A549 (cell line): ENCODE data around the gene CDYL. TPM values are rescaled to one million over a fixed set of nuclear protein-coding genes. Genes with fewer than 3 reads are reported as not detected.

Experiments
- ATAC-seq, 2 experiments: fragments of 200-7000 bp in 1 of 2; fragments of >200 bp in 1 of 2; cut with Nextera tagmentation in 1 of 2; cut with Tn5 transposase in 1 of 2; 3 replicates each; pipeline versions ENCODE4 v1.8.0 to v1.9.1; 2018 to 2020; ENCODE audit warnings: mild to moderate bottlenecking in 1 of 2, moderate library complexity in 1 of 2
- CTCF ChIA-PET: fragments of 300-600 bp; sonication (Branson Sonifier 250); formaldehyde crosslinking; extraction: SDS; loops from one replicate; lab custom pipeline; 2021; ENCODE audit warnings: antibody characterized with exemption, inconsistent platforms; lab: Yijun Ruan, JAX
- POLR2A ChIA-PET: fragments of 350-600 bp; formaldehyde crosslinking; extraction: SDS; loops from one replicate; lab custom pipeline; 2021; ENCODE audit warnings: antibody characterized with exemption, inconsistent platforms; lab: Yijun Ruan, JAX
- DNase-seq, 2 experiments: peaks; one replicate each; pipeline versions ENCODE4 v3.0.0 to v3.0.0-alpha.2; 2011 to 2016; ENCODE audit warnings: low read depth in 1 of 2, low spot score in 1 of 2
- FAIRE-seq: peaks from 2 replicates; lab custom pipeline; 2011; peaks lifted over from hg19 to GRCh38; lab: Jason Lieb, UNC
- H3K27ac ChIP-seq, 2 experiments: fragments of >200 bp; sonication (Bioruptor Twin); formaldehyde crosslinking; 3 replicates each; pipeline ENCODE4 v1.5.1; 2016 to 2017
- H3K4me1 ChIP-seq: fragments of >200 bp; sonication (Bioruptor Twin); formaldehyde crosslinking; 3 replicates; pipeline ENCODE4 v1.6.1; 2016
- H3K4me2 ChIP-seq: fragments of >200 bp; sonication (Bioruptor Twin); formaldehyde crosslinking; 3 replicates; pipeline ENCODE4 v1.6.1; 2016
- H3K4me3 ChIP-seq: fragments of >200 bp; sonication (Bioruptor Twin); formaldehyde crosslinking; 3 replicates; pipeline ENCODE4 v1.5.1; 2016
- H3K9me3 ChIP-seq: fragments of >200 bp; sonication (Bioruptor Twin); formaldehyde crosslinking; 3 replicates; pipeline ENCODE4 v1.6.1; 2016
- CHD2 ChIP-seq: fragments of 150-350 bp; IDR thresholded peaks from 2 replicates; pipeline ENCODE4 v1.6.1; 2014; ENCODE audit warnings: low read length; ENCODE audit not compliant: partially characterized antibody
- FOXS1 ChIP-seq: fragments of 250-450 bp; sonication (Bioruptor Pico); IDR thresholded peaks from 2 replicates; pipeline ENCODE4 v1.5.0; 2020; ENCODE audit warnings: mild to moderate bottlenecking, moderate library complexity
- GATA3 ChIP-seq: IDR thresholded peaks from 2 replicates; pipeline ENCODE4 v1.6.1; 2012; ENCODE audit warnings: borderline replicate concordance
- HDAC2 ChIP-seq: fragments of 200-600 bp; sonication (generic); IDR thresholded peaks from 2 replicates; pipeline ENCODE4 v1.6.1; 2016
- HEYL ChIP-seq: fragments of 250-450 bp; sonication (Bioruptor Pico); IDR thresholded peaks from 2 replicates; pipeline ENCODE4 v1.8.0; 2021; ENCODE audit warnings: mild to moderate bottlenecking, moderate library complexity
- HOXA7 ChIP-seq: fragments of 250-450 bp; sonication (Bioruptor Pico); IDR thresholded peaks from 2 replicates; pipeline ENCODE4 v1.5.0; 2020; ENCODE audit warnings: mild to moderate bottlenecking, moderate library complexity
- HOXB13 ChIP-seq: fragments of 250-450 bp; sonication (Bioruptor Pico); IDR thresholded peaks from 2 replicates; pipeline ENCODE4 v1.5.0; 2020; ENCODE audit warnings: low read depth, mild to moderate bottlenecking, moderate library complexity
- HOXB5 ChIP-seq: fragments of 250-450 bp; sonication (Bioruptor Pico); IDR thresholded peaks from 2 replicates; pipeline ENCODE4 v1.5.0; 2020; ENCODE audit warnings: mild to moderate bottlenecking, moderate library complexity
- JUN ChIP-seq, 2 experiments: fragments of >200 bp; sonication (Bioruptor Twin); formaldehyde crosslinking; IDR thresholded peaks; 2 replicates in 1 of 2; 3 replicates in 1 of 2; pipeline ENCODE4 v1.6.1; 2016 to 2017
- JUNB ChIP-seq: fragments of >200 bp; sonication (Bioruptor Twin); formaldehyde crosslinking; IDR thresholded peaks from 2 replicates; pipeline ENCODE4 v1.6.1; 2016
- KDM1A ChIP-seq: fragments of 200-600 bp; sonication (generic); IDR thresholded peaks from 2 replicates; pipeline ENCODE4 v1.6.1; 2016; ENCODE audit warnings: low read depth, mild to moderate bottlenecking
- MAZ ChIP-seq: fragments of 150-350 bp; IDR thresholded peaks from 2 replicates; pipeline ENCODE4 v1.6.1; 2014; ENCODE audit warnings: antibody characterized with exemption, low read depth, low read length, borderline replicate concordance
- NPAS2 ChIP-seq: fragments of 250-450 bp; sonication (Bioruptor Pico); IDR thresholded peaks from 2 replicates; pipeline ENCODE4 v1.8.0; 2022; ENCODE audit warnings: mild to moderate bottlenecking, moderate library complexity, borderline replicate concordance
- NR3C1 ChIP-seq: fragments of >200 bp; sonication (Bioruptor Twin); formaldehyde crosslinking; IDR thresholded peaks from 3 replicates; pipeline ENCODE4 v1.6.1; 2017
- PHF8 ChIP-seq: fragments of 200-600 bp; sonication (generic); IDR thresholded peaks from 2 replicates; pipeline ENCODE4 v1.6.1; 2016; ENCODE audit warnings: low read depth, mild to moderate bottlenecking, antibody characterized with exemption, moderate library complexity, borderline replicate concordance
- POLR2A ChIP-seq: IDR thresholded peaks from 2 replicates; pipeline ENCODE4 v1.6.1; 2012; ENCODE audit warnings: mild to moderate bottlenecking, low read length
- POLR2AphosphoS2 ChIP-seq: conservative IDR thresholded peaks from 2 replicates; pipeline ENCODE4 v1.6.1; 2012; ENCODE audit warnings: low read length, improper control_type of control experiment, inconsistent platforms
- RAD21 ChIP-seq, 2 experiments: fragments of >200 bp in 1 of 2; sonication (Bioruptor Twin) in 1 of 2; formaldehyde crosslinking in 1 of 2; IDR thresholded peaks in 1 of 2; conservative IDR thresholded peaks in 1 of 2; 2 replicates in 1 of 2; 3 replicates in 1 of 2; pipeline ENCODE4 v1.6.1; 2012 to 2018; ENCODE audit warnings: inconsistent platforms in 1 of 2
- RFX5 ChIP-seq: fragments of 450-650 bp; IDR thresholded peaks from 2 replicates; pipeline ENCODE4 v1.7.1; 2014; ENCODE audit warnings: antibody characterized with exemption, mild to moderate bottlenecking, moderate library complexity
- TFCP2L1 ChIP-seq: fragments of 250-450 bp; sonication (Bioruptor Pico); IDR thresholded peaks from 2 replicates; pipeline ENCODE4 v1.5.0; 2021; ENCODE audit warnings: mild to moderate bottlenecking
- TP53 ChIP-seq: fragments of 250-450 bp; sonication (Bioruptor Pico); IDR thresholded peaks from 2 replicates; pipeline ENCODE4 v1.5.0; 2021; ENCODE audit warnings: mild to moderate bottlenecking, moderate library complexity
- ZFP36 ChIP-seq: fragments of 450-650 bp; IDR thresholded peaks from 2 replicates; pipeline ENCODE4 v1.6.1; 2014; ENCODE audit warnings: borderline replicate concordance; ENCODE audit not compliant: partially characterized antibody
- ZNF302 ChIP-seq: fragments of 250-450 bp; sonication (Bioruptor Pico); IDR thresholded peaks from 2 replicates; pipeline ENCODE4 v1.9.0; 2021; ENCODE audit warnings: inconsistent platforms, mild to moderate bottlenecking, moderate library complexity
- WGBS: methylation state at CpG from one replicate; pipeline ENCODE4 v1.1.6; 2017; ENCODE audit errors: missing lambda C conversion rate; 5-methylcytosine and 5-hydroxymethylcytosine counted together
- polyA plus RNA-seq, 4 experiments: library from polyadenylated mRNA; depleted of rRNA in 3 of 4; stranded (reverse); fragments of >200 nt; fragmentation: RNase III in 1 of 4; extraction: RNeasy Plus Mini Kit Qiagen cat#74134 plus additional on column Dnase treatment in 1 of 4; gene quantifications; 2 replicates in 3 of 4; 3 replicates in 1 of 4; pipeline ENCODE4 v1.2.3, GENCODE V29; 2011 to 2017
- TF ChIP-seq, protein P1 (sequence below): IDR thresholded peaks from 2 replicates; pipeline ENCODE4 v1.6.1; 2012
- TF ChIP-seq, protein P2 (sequence below): fragments of >200 bp; sonication (Bioruptor Twin); formaldehyde crosslinking; IDR thresholded peaks from 3 replicates; pipeline ENCODE4 v1.6.1; 2016
- TF ChIP-seq, protein P3 (sequence below): IDR thresholded peaks from 2 replicates; pipeline ENCODE4 v1.6.1; 2012

Gene CDYL
- polyA plus RNA-seq, 2 of the 4 experiments (the other 2 are of a cell fraction), result 18.6 to 42.7 TPM

DNA sequence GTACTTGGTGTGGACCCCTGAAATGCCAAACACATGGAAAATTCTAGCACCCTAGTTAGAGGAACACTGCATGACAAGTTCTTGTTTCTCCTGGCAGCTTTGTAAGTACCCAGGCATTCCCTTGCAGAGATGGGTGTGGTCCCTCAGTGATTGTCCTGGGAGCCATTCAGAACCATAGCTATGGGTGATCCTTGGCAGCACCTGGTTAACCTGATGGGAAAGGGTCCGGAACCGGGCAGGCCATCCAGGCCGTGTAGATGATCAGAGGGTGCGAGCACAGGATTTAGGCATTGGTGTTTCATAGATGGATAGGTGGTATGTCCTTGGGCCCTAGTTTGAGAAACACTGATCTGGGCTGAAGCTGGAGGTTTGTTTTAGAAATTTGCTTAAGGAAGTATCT, 131.9 kb downstream of the CDYL start:
- DNase-seq, result no peak
- POLR2A ChIA-PET, result no interaction called here
- ATAC-seq, result no peak
- no peak overlapping the region for H3K4me2 ChIP-seq
- CTCF ChIA-PET, result interaction anchor here (1.2 to 1.5 kb wide), 2 partner anchors 12 to 24 kb away, joined by 3 to 4 read pairs; no protein-coding TSS in a partner anchor
- 100% methylated on average over 3 of the region's 4 CpGs for WGBS
- FAIRE-seq, result no peak
- no peak overlapping the region for H3K27ac ChIP-seq
- H3K9me3 ChIP-seq, result no peaks in the 10 kb centered on the region
- TF ChIP-seq RAD21 (conservative IDR thresholded peaks at IDR 0.05 in 1 of 2, IDR thresholded peaks at IDR 0.05 in 1 of 2) (no peak), JUNB (no peak), HOXA7 (no peak), NR3C1 (no peak), FOXS1 (no peak), HOXB5 (no peak), MAZ (no peak), HEYL (CRISPR knock-in tag) (no peak), KDM1A (no peak), HOXB13 (CRISPR knock-in tag) (no peak), POLR2AphosphoS2 (no peak), TP53 (CRISPR knock-in tag) (no peak), JUN (IDR thresholded peaks at IDR 0.05) (no peak), NPAS2 (CRISPR knock-in tag) (no peak), RFX5 (no peak), PHF8 (no peak), ZNF302 (no peak), TFCP2L1 (CRISPR knock-in tag) (no peak), ZFP36 (no peak)
- TF ChIP-seq, protein P1, sequence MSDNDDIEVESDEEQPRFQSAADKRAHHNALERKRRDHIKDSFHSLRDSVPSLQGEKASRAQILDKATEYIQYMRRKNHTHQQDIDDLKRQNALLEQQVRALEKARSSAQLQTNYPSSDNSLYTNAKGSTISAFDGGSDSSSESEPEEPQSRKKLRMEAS, result no peak
- no peak overlapping the region for H3K4me3 ChIP-seq
- 0 out of 3 replicates have a peak, but pooled peaks cover 5% of the 10 kb centered on the region for H3K4me1 ChIP-seq

DNA sequence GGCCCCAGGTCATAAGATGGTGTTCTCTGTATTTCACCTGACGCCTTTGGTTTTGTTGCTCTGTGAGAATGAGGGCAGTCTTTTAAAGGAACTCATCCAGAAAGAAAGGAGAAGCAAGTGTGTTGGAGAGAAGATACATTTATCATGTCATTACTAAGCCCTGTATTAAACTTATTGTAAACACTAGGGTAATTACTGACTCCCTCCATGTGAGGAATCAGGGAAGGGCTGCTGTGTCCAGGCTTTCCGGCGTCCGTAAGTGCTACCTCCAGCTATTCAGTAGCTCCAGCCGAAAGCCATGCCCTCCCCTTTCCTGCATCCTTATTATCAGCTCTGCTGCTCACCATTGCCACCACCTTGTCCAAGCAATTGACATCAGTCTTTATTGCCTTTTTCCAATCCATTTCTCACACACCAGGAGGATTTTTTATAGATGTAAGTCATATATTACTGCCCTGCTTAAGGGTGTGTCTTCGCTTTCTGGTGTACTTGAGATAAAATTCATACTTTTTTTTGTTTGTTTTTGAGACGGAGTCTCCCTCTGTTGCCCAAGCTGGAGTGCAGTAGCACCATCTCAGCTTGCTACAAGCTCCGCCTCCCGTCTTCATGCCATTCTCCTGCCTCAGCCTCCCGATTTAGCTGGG, 133.0 kb downstream of the CDYL start:
- FAIRE-seq, result no peak
- no peak for DNase-seq
- CTCF ChIA-PET, result no interaction called here

DNA sequence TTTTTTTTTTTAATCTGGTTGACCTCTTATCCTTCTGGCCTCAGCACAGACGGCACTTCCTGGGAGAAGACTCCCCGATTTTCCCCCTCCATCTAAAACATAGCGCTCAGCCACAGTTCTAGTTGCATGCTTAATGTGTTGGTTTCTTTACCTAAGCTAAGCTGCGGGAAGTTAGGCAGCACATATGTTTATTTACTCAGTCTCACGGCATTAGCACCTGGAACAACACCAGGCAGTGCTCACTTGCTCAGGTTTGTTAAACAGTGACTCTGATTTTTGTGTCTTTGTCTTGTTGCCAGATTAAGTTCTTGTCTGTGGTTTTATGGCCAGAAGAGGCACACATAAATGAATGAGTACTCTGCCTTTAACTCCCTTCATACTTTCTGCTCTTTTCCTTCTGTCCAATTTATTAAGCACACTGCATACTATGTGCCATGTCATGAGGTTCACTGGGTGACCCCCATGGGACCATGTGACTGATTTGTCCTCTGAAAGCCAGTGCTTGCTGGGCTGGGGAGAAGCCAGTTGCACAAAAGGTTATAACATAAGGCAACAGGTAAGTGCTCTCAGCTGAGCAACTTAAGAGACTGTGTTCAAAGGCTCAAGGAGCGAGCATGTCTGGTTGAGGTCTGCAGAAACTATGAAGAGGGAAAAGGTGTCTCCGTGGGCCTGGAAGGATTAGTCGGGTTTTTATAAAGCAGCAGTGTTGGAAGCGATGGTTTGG, 134.0 kb downstream of the CDYL start:
- ATAC-seq, result no peak
- no peak for DNase-seq
- Histone ChIP-seq H3K27ac (no peak overlapping the region), H3K4me3 (no peak overlapping the region), H3K9me3 (no peaks in the 10 kb centered on the region), H3K4me1 (0 out of 3 replicates have a peak, but pooled peaks cover 14% of the 10 kb centered on the region), H3K4me2 (no peak overlapping the region)
- POLR2A ChIA-PET, result no interaction called here
- no peak for FAIRE-seq
- 89% methylated on average over 9 of the region's 9 CpGs for WGBS
- TF ChIP-seq CHD2, result no peak
- no peak for TF ChIP-seq HDAC2
- TF ChIP-seq, protein P2, sequence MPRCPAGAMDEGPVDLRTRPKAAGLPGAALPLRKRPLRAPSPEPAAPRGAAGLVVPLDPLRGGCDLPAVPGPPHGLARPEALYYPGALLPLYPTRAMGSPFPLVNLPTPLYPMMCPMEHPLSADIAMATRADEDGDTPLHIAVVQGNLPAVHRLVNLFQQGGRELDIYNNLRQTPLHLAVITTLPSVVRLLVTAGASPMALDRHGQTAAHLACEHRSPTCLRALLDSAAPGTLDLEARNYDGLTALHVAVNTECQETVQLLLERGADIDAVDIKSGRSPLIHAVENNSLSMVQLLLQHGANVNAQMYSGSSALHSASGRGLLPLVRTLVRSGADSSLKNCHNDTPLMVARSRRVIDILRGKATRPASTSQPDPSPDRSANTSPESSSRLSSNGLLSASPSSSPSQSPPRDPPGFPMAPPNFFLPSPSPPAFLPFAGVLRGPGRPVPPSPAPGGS, result no peak
- no peak for TF ChIP-seq POLR2AphosphoS2
- TF ChIP-seq, protein P3, sequence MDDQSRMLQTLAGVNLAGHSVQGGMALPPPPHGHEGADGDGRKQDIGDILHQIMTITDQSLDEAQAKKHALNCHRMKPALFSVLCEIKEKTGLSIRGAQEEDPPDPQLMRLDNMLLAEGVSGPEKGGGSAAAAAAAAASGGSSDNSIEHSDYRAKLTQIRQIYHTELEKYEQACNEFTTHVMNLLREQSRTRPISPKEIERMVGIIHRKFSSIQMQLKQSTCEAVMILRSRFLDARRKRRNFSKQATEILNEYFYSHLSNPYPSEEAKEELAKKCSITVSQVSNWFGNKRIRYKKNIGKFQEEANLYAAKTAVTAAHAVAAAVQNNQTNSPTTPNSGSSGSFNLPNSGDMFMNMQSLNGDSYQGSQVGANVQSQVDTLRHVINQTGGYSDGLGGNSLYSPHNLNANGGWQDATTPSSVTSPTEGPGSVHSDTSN, result no peak
- TF ChIP-seq GATA3, result no peak
- CTCF ChIA-PET, result no interaction called here

More for the DNA sequence above, 133.0 kb downstream of the CDYL start:
- TF ChIP-seq KDM1A (no peak), HOXB13 (CRISPR knock-in tag) (no peak), POLR2A (no peak)
- TF ChIP-seq, protein P2, result no peak
- Histone ChIP-seq H3K9me3 (no peaks in the 10 kb centered on the region), H3K4me1 (0 out of 3 replicates have a peak, but pooled peaks cover 14% of the 10 kb centered on the region), H3K27ac (no peak overlapping the region), H3K4me3 (no peak overlapping the region), H3K4me2 (no peak overlapping the region)
- POLR2A ChIA-PET, result no interaction called here
- ATAC-seq, result no peak
- WGBS, result 85% methylated on average over 10 of the region's 10 CpGs
